Sigmoid colon (tissue), 4 donors: ENCODE measurements around the gene LRP8.

Experiments used
- CTCF ChIP-seq, 4 experiments: fragments of 450-650 bp in 3 of 4; fragments of 200-600 bp in 1 of 4; IDR thresholded peaks; one replicate each; pipeline ENCODE4 v1.5.1; 2016 to 2019; ENCODE audit warnings: antibody characterized with exemption in 4 of 4, mild to moderate bottlenecking in 3 of 4, moderate library complexity in 2 of 4
- EP300 ChIP-seq, 4 donors: sonication (generic); formaldehyde crosslinking; IDR thresholded peaks; one replicate each; pipeline ENCODE4 v1.6.1; 2017; ENCODE audit warnings: antibody characterized with exemption in 4 of 4

DNA sequence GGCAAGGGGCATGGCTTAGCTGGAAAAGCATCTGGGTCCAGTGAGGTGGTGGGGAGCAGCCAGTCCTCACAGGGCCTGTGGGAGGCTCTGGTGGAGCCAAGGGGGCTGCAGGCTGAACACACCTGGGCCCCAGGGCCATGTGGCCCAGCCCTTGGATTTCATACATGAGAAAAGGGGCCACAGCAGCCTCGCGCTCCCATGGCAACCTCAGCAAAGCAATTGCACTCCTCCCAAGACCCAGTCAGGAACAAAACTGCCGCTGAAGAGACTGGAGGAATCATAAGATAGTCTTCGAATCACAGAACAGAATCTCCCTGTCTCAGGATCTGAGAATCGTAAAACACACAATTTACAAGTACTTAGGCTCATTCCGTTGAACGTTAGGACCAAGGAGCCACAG, 24.6 kb downstream of the LRP8 start:
- TF ChIP-seq CTCF (IDR thresholded peaks at IDR 0.05) = no peak
- no peak for TF ChIP-seq EP300 (IDR thresholded peaks at IDR 0.05)
